OCI-M2 (cell line): Measurements from ENCODE around the gene ZNF493.

ENCODE experiments used
- DNase-seq: peaks from one replicate; lab custom pipeline; 2025; ENCODE audit not compliant: unreplicated experiment; lab: John Stamatoyannopoulos, UW

The ZNF493 gene

DNA sequence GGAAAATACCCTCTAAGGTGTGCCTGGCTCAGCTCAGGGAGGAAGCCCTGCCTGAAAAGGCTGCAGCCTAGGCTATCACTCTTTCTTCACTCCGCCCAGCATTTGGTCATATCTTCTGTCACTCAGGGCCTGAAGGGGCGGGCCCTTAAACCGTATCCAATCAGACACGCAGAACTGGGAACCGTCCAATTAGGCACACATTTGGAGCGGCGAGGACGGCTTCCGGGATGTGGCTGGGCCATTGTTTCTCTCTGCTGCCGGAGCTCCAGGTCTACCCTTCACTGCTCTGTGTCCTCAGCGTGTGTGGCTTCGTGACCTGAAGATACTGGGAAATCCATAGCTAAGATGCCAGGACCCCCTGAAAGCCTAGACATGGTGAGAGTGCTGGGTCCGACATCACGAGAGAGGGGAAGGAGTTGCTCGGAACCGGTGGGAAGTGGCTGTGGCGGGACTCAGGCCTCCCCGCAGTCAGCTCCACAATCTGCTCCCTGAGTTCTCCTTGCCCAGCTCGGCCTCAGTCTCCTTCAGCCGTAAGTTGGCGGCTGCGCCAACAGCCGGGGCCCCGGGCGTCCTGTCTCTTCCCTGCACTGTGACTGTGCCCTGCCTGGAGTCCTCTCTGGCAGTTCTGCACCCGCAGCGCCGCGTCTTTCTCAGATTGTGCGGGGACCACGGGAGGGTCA is at the start of gene ZNF493:
ZNF493 (plus strand) TSS at position 241 of the 680 bp plus-strand sequence; CDS start at position 346, 105 bp downstream.
- peak; percentile 91 for DNase-seq

- no peak for DNase-seq
These were observed 44.1 kb upstream of the ZNF493 start for GRCh38 chr19:21352830-21353229.

DNA sequence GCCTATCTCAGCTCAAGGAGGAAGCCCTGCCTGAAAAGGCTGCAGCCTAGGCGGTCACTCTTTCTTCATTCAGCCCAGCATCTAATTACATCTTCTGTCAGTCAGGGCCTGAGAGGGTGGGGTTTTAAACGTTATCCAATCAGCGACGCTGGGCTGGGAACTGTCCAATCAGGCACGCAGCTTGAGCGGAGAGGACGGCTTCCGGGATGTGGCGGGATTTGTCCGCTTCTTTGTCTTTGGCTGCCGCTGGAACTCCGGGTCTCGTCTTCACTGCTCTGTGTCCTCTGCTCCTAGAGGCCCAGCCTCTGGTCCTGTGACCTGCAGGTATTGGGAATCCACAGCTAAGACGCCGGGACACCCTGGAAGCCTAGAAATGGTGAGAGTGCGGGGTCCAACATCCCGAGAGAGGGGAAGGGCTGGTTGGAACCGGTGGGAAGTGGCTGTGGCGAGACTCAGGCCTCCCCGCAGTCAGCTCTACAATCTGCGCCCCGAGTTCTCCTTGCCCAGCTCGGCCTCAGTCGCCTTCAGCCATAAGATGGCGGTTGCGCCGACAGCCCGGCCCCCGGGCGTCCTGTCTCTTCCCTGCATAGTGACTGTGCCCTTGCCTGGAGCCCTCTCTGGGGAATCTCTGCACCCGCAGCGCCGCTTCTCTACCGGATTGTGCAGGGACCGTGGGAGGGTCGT is 38.0 kb upstream of the ZNF493 start, which contains the start of gene ZNF738:
ZNF738 (plus strand) TSS at position 233 of the 684 bp plus-strand sequence; CDS start at position 374, 141 bp downstream.
- peak; percentile 63 for DNase-seq

DNA sequence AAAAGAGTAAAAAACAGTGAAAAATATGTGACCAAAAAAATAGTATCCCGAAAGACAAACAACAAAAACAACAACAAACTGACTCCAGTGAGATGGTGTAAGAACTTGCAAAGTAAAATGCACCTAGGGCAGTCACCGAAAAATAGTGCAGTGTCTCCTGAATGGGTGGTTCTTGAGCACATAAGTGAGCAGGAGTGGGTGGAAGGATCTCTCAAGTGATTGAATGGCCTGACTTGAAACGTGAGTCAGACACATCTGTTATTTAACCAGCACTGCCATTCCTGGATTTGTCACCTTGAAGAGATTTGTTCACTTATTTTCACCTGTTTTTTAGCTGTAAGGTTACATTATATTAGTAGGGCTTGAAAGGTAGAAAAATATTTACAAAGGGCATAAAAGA is 34.6 kb upstream of the ZNF493 start:
- no peak for DNase-seq

GRCh38 chr19:21383980-21384582 is 12.9 kb upstream of the ZNF493 start:
- DNase-seq, result no peak

GRCh38 chr19:21396121-21396520 is 812 bp upstream of the ZNF493 start:
- DNase-seq, result no peak

DNA sequence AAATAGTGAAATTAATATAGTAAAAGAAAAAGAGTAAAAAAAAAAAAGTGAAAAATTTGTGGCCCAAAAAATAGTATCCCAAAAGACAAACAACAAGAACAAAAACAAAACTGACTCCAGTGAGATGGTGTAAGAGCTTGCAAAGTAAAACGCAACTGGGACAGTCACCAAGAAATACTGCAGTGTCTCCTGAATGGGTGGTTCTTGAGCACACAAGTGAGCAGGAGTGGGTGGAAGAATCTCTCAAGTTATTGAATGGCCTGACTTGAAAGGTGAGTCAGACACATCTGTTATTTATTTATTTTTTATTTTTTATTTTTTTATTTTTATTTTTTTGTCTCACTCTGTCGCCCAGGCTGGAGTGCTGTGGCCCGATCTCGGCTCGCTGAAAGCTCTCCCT is 1.9 kb downstream of the ZNF493 start:
- DNase-seq, result no peak

DNA sequence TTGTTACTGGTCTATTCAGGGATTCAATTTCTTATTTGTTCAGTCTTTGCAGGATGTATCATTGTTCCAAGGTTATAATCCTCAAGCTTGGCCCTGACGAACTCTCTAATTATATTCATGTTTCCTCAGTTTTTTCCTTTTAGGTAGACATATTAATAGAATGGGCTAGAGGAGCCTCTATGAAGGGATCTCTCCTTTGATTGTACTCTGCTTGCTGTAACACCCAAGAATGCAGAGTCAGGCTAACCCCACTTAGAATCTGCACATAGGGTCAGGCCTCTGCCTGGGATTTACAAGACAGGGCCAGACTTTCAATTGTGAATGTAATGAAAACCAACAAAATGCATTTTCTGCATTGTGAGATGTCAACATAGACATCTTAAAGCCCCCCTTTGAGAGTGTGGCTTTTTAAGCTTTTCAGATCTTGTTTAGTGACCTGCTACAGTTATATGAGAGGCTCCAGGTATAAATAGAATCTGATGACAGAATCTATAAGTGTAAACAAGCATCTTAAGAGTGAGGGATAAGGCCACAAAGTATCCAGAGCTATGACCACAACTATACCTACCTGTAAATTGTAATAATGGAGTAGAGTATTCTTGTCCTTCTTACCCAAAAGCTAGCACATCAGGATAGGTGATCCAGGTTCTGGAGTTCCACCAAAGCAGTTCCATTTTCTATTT is 5.5 kb downstream of the ZNF493 start:
- DNase-seq, result no peak

DNA sequence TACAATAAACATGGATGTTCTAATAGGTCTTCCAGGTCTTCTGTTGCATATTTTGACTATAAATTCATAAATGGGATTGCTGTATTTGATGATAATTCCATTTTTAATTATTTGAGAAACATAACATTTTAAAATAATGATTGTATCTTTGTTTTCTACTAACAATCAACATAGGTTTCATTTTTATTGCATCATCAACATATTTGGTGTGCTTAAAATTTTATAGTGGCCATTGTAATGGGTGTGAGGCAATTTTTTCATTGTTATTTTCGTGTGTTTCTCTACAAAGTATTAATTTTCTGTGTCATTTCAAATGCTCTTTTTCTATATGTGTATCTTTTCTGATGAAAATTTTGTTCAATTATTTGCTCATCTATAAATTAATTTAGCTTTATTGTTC is 13.2 kb downstream of the ZNF493 start:
- DNase-seq, result no peak

DNA sequence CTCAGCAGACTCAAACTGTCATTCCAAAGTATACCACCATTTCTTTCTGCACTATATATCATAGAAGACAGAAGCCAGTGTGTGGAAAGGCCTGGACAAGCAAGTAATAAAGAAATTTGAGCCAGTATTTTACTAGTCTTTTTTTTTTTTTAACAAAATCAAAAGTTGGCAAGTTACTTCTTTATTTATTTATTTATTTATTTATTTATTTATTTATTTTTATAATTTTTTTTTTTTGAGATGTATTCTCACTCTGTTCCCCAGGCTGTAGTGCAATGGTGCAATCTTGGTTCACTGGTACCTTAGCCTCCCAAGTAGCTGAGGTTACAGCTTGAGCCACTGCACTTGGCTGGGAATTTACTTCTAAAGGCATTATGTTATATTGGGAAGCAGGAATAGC is 25.3 kb downstream of the ZNF493 start:
- DNase-seq, result no peak

DNA sequence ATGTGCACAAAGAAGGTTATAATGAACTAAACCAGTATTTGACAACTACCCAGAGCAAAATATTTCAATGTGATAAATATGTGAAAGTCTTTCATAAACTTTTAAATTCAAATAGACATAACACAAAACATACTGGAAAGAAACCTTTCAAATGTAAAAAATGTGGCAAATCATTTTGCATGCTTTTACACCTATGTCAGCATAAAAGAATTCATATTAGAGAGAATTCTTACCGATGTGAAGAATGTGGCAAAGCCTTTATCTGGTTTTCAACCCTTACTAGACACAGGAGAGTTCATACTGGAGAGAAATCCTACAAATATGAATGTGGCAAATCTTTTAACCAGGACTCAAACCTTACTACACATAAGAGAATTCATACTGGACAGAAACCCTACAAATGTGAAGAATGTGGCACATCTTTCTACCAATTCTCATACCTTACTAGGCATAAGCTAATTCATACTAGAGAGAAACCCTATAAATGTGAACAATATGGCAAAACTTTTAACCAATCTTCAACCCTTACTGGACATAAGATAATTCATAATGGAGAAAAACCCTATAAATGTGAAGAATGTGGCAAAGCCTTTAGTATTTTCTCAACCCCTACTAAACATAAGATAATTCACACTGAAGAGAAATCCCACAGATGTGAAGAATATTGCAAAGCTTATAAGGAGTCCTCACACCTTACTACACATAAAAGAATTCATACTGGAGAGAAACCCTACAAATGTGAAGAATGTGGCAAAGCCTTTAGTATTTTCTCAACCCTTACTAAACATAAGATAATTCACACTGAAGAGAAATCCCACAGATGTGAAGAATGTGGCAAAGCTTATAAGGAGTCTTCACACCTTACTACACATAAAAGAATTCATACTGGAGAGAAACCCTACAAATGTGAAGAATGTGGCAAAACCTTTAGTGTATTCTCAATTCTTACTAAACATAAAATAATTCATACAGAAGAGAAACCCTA is 26.4 kb downstream of the ZNF493 start:
- no peak for DNase-seq

- no peak for DNase-seq
These were observed 33.7 kb downstream of the ZNF493 start for GRCh38 chr19:21430675-21431074.

GRCh38 chr19:21432590-21432989 is 35.7 kb downstream of the ZNF493 start:
- DNase-seq, result no peak

- no peak for DNase-seq
These were observed 37.6 kb downstream of the ZNF493 start for GRCh38 chr19:21434516-21434915.

- DNase-seq, result no peak
These were observed 38.1 kb downstream of the ZNF493 start for GRCh38 chr19:21434967-21435544.

DNA sequence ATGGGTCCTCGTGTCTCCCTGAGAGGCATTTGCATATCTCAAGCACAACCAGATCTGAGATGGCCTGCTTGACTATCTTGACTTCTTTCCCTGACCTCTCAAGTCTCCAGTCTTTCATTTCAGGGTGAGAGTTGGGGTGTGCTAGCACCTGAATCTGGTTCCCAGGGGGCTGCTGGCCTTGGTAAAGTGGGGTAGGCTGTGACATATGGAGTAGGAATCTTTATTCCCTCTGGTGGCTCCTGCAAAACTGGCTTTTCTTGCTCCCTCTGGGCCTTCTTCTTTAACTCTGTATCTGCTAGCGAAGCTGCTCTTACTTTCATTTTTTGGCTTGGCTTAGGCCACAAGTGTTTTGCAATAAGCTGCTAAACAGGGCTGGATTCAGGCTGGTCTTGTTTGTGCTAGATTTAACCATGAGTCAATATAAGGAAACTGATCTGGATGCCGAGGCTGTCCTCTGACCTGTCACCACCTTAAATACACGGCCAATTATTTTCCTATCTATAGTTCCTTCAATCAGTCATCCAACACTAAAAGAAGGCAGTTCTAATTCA is 42.3 kb downstream of the ZNF493 start:
- DNase-seq, result no peak

- DNase-seq, result no peak
These were observed 43.4 kb downstream of the ZNF493 start for GRCh38 chr19:21440321-21440720.

DNA sequence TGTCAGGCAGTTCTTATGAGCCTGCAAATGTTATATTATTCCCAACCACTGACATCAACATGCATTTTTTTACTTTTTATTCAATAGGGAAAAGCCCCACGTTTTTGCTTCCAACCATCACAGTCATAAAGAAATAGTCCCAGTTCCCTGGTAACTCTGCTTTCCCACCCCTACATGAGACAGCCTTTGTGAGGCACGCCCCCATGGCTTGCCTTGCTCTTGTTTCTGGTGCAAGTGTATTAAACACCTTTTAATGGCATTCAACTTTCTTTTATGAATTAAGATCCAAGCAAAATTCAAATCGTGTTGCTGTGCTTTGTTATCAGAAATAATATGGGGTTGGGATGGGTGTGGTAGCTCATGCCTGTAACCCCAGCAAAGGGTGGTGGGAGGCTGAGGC is 54.3 kb downstream of the ZNF493 start:
- no peak for DNase-seq

DNA sequence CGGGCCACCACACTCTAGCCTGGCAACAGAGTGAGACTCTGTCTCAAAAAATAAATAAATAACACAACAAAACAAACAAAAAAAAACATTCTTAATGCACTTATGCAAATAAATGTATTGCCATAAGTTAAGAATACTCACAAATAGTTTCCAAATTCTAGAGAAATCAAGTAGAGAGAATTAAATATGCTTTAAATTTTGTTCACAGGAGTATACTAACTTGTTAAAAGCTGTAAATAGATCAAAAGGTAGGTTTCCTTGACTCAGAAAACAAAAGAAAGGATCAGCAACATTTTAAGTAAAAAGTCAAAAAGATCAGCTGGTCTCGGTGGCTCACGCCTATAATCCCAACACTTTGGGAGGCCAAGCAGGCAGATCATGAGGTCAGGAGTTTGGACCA is 58.0 kb downstream of the ZNF493 start:
- no peak for DNase-seq

GRCh38 chr19:21460686-21461085 is 63.8 kb downstream of the ZNF493 start:
- DNase-seq, result no peak
